AG10803 (cell line): Measurements from ENCODE around the gene DYNC1I1.

Experiments
- DNase-seq: peaks from one replicate; pipeline ENCODE4 v3.0.0; 2010; ENCODE audit warnings: low read depth
- H3K4me3 ChIP-seq: 2 replicates; pipeline ENCODE4 v1.5.1; 2011; ENCODE audit warnings: mild to moderate bottlenecking, low read length, control low read depth
- TF ChIP-seq, protein P1 (sequence below): conservative IDR thresholded peaks from 2 replicates; pipeline ENCODE4 v1.5.1; 2011; ENCODE audit warnings: mild to moderate bottlenecking, low read length, control low read depth, inconsistent platforms

DYNC1I1 gene

DNA sequence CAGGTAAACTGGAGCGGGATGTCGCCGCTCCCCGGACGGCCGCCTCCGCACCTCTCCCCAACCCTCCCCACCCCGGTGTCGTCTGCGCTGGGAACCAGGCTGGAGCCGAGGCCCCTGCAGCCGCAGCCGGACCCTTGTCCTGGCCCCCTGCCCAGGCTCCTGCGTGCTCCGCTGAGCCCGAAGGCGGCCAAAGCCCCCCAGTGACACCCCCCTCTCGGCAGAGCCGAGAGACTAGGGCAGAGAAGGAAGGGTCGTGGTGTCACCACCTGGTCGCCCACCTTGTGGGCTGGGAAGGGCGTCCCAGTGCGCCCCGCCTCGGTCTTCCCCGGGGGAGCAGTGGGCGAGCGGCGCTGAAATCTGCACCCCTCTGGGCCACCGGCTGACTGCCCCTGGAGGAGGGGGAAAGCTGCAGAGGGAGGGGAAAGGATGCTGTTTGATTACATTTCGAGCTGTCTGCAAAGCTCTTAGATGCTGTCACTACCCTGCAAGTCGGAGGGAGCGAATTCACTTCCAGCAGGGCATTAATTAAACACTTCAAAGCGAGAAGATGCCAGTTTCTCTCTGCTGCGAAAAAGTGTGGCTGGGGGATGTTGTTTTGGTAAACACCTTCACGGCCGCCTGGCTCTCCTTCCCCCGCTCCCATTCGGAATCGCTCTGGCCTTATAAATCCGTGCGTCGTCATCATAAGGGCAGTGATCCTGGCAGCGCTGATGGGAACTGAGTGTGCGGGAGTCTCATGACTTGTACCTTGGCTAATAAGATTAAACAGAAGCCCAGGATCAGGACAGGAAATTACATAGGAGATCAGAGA lies 622 bp downstream of the DYNC1I1 start:
- H3K4me3 ChIP-seq: peak overlapping the region; percentile 51
- TF ChIP-seq, protein P1, sequence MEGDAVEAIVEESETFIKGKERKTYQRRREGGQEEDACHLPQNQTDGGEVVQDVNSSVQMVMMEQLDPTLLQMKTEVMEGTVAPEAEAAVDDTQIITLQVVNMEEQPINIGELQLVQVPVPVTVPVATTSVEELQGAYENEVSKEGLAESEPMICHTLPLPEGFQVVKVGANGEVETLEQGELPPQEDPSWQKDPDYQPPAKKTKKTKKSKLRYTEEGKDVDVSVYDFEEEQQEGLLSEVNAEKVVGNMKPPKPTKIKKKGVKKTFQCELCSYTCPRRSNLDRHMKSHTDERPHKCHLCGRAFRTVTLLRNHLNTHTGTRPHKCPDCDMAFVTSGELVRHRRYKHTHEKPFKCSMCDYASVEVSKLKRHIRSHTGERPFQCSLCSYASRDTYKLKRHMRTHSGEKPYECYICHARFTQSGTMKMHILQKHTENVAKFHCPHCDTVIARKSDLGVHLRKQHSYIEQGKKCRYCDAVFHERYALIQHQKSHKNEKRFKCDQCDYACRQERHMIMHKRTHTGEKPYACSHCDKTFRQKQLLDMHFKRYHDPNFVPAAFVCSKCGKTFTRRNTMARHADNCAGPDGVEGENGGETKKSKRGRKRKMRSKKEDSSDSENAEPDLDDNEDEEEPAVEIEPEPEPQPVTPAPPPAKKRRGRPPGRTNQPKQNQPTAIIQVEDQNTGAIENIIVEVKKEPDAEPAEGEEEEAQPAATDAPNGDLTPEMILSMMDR: no peak
- DNase-seq: peak; percentile 4

- TF ChIP-seq, protein P1: no peak
- no peak overlapping the region for H3K4me3 ChIP-seq
- no peak for DNase-seq
Measured at GRCh38 chr7:95776561-95777185, 4.3 kb downstream of the DYNC1I1 start.

- TF ChIP-seq, protein P1: no peak
- no peak for DNase-seq
- H3K4me3 ChIP-seq: no peak overlapping the region
Measured at GRCh38 chr7:95777269-95777668, 4.9 kb downstream of the DYNC1I1 start.

GRCh38 chr7:95780665-95781064 lies 8.3 kb downstream of the DYNC1I1 start:
- TF ChIP-seq, protein P1: no peak
- DNase-seq: no peak
- no peak overlapping the region for H3K4me3 ChIP-seq

DNA sequence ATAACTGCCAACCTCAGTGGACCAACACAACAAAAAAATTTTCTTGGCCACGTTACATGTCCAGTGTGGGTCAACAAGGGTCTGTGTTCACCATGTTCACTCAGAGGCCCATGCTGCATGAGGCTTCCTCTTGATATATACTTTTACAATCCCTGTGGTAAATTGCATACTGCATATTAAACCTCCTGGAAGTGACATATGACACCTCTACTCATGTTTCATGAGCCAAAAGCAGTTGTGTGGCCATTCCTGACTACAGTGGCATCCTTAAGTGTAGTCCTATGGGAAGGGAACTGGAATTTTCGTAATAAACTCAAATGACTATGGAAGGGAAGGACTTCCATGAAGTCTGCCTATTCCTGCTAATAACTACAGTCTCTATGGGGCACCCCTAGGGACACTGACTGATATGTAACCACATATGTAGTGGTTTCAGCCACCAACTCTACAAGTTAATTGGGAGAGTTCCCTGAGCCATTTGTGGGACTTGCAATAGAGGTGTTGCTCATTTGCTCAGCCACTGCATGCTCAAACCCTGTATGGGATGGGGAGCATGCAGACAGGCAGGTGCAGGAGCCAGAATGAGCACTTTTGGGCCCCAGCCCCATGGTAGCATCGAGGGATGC lies 9.7 kb downstream of the DYNC1I1 start:
- TF ChIP-seq, protein P1: no peak
- no peak overlapping the region for H3K4me3 ChIP-seq
- DNase-seq: no peak

DNA sequence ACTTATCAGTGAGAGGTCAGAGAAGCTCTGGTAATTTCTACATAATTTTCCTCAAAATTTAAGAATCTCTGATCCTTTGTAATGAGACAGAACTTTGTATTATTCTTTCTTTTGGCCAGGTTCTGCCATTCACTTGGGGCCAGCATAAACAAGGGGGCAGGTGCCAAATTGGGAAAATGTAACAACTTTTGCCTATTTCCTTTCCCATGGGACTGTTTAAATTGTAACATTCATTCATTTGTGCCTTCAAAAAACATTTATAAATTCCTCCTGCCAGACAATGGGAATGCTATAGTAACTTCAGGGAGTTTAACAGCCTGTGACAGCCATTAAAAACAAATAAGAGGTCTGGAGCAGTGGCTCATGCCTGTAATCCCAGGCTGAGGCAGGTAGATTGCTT lies 12.4 kb downstream of the DYNC1I1 start:
- no peak for DNase-seq
- no peak overlapping the region for H3K4me3 ChIP-seq
- TF ChIP-seq, protein P1: no peak
